Measurements from ENCODE around the gene P2RY1.

The P2RY1 gene, protein sequence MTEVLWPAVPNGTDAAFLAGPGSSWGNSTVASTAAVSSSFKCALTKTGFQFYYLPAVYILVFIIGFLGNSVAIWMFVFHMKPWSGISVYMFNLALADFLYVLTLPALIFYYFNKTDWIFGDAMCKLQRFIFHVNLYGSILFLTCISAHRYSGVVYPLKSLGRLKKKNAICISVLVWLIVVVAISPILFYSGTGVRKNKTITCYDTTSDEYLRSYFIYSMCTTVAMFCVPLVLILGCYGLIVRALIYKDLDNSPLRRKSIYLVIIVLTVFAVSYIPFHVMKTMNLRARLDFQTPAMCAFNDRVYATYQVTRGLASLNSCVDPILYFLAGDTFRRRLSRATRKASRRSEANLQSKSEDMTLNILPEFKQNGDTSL

DNA sequence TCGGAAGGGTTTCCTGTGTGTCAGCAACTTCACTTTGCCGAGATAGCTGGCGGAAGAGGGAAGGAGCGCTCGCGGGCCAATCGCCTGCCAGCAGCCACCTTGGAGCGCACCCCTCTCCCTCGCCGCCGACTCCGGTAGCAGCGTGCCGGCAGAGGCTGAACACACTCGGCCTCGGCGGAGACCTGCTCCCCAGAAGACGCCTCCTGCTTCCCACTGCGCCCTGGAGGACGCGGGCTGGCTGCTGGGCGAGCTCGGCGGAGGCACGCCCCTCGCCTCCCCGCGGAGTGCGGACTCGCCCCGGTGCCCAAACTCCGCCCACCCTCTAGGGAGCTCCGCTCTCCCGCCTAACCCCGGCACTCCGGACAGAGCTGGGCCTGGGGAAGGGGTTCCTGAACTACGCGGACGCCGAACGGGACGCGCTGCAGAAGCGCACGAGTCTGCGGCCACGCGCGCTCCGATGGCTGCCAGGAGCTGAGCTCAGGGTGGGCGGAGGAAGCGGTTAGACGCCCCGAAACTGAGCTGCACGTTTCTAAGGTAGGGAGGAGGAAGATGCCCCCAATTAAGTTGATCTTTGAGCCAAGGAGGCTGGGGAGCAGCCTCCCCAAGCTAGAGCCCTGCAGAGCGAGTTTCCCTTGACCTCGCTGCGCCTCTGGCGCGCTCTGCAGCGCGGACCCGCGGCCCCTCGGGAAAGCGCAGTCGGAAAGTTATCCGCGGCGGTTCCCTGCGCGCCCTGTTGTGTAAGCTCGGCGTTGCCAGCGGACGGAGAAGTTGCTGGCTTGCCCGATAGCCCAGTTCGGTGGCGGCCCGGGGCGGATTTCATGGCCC, at the start of gene P2RY1:
Gene P2RY1, plus strand, starts transcription at position 356 of the 825 bp plus-strand sequence. CDS start 652 bp downstream, outside the sequence.
- TF ChIP-seq EZH2 (IDR thresholded peaks at IDR 0.05; ENCODE audit: borderline replicate concordance, low read depth, low read length, severe bottlenecking): no peak
- TF ChIP-seq, protein P1, sequence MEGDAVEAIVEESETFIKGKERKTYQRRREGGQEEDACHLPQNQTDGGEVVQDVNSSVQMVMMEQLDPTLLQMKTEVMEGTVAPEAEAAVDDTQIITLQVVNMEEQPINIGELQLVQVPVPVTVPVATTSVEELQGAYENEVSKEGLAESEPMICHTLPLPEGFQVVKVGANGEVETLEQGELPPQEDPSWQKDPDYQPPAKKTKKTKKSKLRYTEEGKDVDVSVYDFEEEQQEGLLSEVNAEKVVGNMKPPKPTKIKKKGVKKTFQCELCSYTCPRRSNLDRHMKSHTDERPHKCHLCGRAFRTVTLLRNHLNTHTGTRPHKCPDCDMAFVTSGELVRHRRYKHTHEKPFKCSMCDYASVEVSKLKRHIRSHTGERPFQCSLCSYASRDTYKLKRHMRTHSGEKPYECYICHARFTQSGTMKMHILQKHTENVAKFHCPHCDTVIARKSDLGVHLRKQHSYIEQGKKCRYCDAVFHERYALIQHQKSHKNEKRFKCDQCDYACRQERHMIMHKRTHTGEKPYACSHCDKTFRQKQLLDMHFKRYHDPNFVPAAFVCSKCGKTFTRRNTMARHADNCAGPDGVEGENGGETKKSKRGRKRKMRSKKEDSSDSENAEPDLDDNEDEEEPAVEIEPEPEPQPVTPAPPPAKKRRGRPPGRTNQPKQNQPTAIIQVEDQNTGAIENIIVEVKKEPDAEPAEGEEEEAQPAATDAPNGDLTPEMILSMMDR (IDR thresholded peaks at IDR 0.05; ENCODE audit: borderline replicate concordance, extremely low read depth, low read length, poor library complexity, severe bottlenecking): no peak
- no peaks in the 10 kb centered on the region for H3K79me2 ChIP-seq (ENCODE audit: insufficient read depth, low read length)
- no peak within 1 kb of the TSS for H3K9ac ChIP-seq (ENCODE audit: low read depth, low read length)
- ATAC-seq (ENCODE audit: insufficient read depth, low read depth): no peak
- no peaks in the 10 kb centered on the region for H3K27me3 ChIP-seq (ENCODE audit: insufficient read depth, low read length, poor library complexity)
- no peaks in the 10 kb centered on the region for H4K20me1 ChIP-seq (ENCODE audit: insufficient read depth, low read length)
- no peak for DNase-seq
- H3K27ac ChIP-seq (ENCODE audit: low read length): no peak within 1 kb of the TSS
- no peak within 1 kb of the TSS for H2AFZ ChIP-seq (ENCODE audit: low read depth, low read length)
- H3K4me2 ChIP-seq (ENCODE audit: insufficient read depth, low read length): no peak within 1 kb of the TSS
- H3K36me3 ChIP-seq (ENCODE audit: insufficient read depth, low read length): no peaks in the 10 kb centered on the region
- H3K4me3 ChIP-seq (ENCODE audit: low read depth in 1 of 2, low read length in 2 of 2): no peak within 1 kb of the TSS
- no peaks in the 10 kb centered on the region for H3K9me3 ChIP-seq (ENCODE audit: insufficient read depth, low read length, severe bottlenecking)
- H3K4me1 ChIP-seq (ENCODE audit: insufficient read depth, low read length): no peaks in the 10 kb centered on the region

DNA sequence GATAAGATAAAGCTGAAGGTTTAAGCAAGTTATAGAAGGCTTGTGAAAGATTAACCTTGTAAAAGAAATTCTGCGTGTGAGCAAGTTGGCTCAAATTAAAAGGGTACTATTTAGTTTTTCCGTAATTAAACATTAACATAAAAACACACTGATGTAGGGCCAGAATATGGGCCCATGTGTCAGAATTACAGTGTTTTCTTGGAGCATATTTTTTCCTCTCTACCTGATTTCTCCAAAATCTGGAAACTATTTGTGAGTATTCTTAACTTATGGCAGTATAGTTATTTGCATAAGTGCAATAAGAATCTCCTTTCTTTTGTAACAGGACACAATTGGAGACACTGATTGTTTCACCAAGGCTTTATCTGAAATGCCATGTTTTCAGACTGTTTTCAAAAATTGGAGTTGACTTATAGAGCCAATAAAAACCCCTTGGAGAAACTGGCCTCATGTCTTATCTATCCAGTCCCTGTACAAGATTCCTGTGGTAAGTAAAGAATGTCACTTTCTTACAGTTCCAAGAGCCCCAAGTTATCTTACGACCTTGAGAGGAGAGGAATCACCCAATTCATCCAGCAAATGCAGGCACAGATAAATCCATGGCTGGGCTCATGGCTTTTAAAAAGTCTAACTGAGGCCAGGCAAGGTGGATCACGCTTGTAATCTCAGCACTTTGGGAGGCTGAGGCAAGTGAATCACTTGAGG, 47.8 kb upstream of the P2RY1 start:
- DNase-seq (no peak), ATAC-seq (ENCODE audit: insufficient read depth, low read depth) (no peak)
- Histone ChIP-seq H3K4me1 (ENCODE audit: insufficient read depth, low read length) (no peaks in the 10 kb centered on the region), H2AFZ (ENCODE audit: low read depth, low read length) (no peak overlapping the region), H3K27me3 (ENCODE audit: insufficient read depth, low read length, poor library complexity) (no peaks in the 10 kb centered on the region), H3K9me3 (ENCODE audit: insufficient read depth, low read length, severe bottlenecking) (peaks cover 8% of the 10 kb centered on the region), H3K36me3 (ENCODE audit: insufficient read depth, low read length) (no peaks in the 10 kb centered on the region), H4K20me1 (ENCODE audit: insufficient read depth, low read length) (no peaks in the 10 kb centered on the region), H3K27ac (ENCODE audit: low read length) (no peak overlapping the region), H3K9ac (ENCODE audit: low read depth, low read length) (no peak overlapping the region), H3K4me2 (ENCODE audit: insufficient read depth, low read length) (no peak overlapping the region), H3K79me2 (ENCODE audit: insufficient read depth, low read length) (no peaks in the 10 kb centered on the region), H3K4me3 (ENCODE audit: low read depth in 1 of 2, low read length in 2 of 2) (no peak overlapping the region)
- TF ChIP-seq, protein P1 (IDR thresholded peaks at IDR 0.05; ENCODE audit: borderline replicate concordance, extremely low read depth, low read length, poor library complexity, severe bottlenecking): no peak
- no peak for TF ChIP-seq EZH2 (IDR thresholded peaks at IDR 0.05; ENCODE audit: borderline replicate concordance, low read depth, low read length, severe bottlenecking)

DNA sequence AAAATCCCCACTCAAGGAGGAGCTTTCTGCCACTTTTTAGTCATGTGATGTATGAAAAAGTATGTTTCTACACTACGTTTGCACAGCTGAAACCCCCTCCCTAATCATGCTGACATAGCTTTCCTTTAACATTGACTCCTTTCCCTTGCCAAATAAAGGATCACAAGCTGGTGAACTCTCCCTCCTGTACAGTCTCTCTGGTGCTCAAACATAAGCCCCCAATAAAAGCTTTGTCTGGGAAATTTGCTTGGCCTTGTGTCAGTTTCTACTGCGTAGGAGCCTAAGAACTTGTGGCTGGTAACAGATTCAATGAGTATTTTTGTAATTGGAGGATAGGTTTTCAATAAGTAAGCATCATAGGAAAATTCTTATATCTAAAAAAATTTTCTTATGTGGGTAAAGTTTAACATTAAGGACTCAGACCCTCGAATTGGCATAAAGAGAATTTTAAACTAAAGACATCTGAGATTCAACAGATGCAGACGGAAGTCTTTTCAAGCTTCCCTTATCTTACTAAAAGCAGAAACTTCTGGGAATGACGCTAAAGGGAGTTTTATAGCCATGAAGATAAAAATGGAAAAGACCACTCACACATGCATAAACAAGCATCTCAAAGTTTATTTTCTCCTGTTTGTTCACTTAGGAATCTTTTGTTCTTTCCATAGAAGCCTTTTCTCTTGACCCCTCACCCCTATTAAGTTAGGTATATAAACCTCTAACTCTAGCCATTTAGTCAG, 44.1 kb upstream of the P2RY1 start:
- no peak overlapping the region for H3K4me3 ChIP-seq (ENCODE audit: low read depth in 1 of 2, low read length in 2 of 2)
- H3K36me3 ChIP-seq (ENCODE audit: insufficient read depth, low read length): no peaks in the 10 kb centered on the region
- peaks cover 8% of the 10 kb centered on the region for H3K9me3 ChIP-seq (ENCODE audit: insufficient read depth, low read length, severe bottlenecking)
- H3K9ac ChIP-seq (ENCODE audit: low read depth, low read length): no peak overlapping the region
- no peaks in the 10 kb centered on the region for H3K4me1 ChIP-seq (ENCODE audit: insufficient read depth, low read length)
- no peaks in the 10 kb centered on the region for H3K79me2 ChIP-seq (ENCODE audit: insufficient read depth, low read length)
- no peak overlapping the region for H2AFZ ChIP-seq (ENCODE audit: low read depth, low read length)
- H3K27ac ChIP-seq (ENCODE audit: low read length): no peak overlapping the region
- DNase-seq: no peak
- no peak for TF ChIP-seq EZH2 (IDR thresholded peaks at IDR 0.05; ENCODE audit: borderline replicate concordance, low read depth, low read length, severe bottlenecking)
- TF ChIP-seq, protein P1 (IDR thresholded peaks at IDR 0.05; ENCODE audit: borderline replicate concordance, extremely low read depth, low read length, poor library complexity, severe bottlenecking): no peak
- no peak overlapping the region for H3K4me2 ChIP-seq (ENCODE audit: insufficient read depth, low read length)
- ATAC-seq (ENCODE audit: insufficient read depth, low read depth): no peak
- no peaks in the 10 kb centered on the region for H4K20me1 ChIP-seq (ENCODE audit: insufficient read depth, low read length)
- no peaks in the 10 kb centered on the region for H3K27me3 ChIP-seq (ENCODE audit: insufficient read depth, low read length, poor library complexity)

Measured in DND-41 (cell line).